ENCODE data around the gene SPATA1.

DNA sequence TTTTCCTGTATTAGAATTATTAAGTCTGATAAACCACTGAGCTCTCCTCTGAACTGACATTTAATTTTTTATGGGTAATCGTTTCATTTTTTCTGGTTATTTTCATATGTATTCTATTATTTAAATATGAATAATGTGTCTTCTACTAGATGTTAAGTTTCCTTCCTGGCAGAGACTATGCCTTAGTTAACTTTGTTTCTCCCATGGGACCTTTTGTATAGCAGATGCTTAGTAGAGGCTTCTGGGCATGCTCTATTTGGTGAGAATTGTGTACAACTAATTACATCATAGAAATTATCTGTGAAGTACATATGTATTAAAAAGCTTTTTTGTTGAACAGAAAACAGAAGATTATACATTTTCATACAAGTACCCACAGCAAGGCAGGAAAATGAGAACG lies 44.6 kb downstream of the SPATA1 start:
- TF ChIP-seq CTCF (IDR thresholded peaks at IDR 0.05): no peak
- TF ChIP-seq POLR2A (IDR thresholded peaks at IDR 0.05): no peak

Measured in Peyer's patch (tissue), 4 donors.